ENCODE data around the gene HPGD.

GRCh38 chr4:174539571-174539970 lies 17.3 kb upstream of the HPGD start:
- TF ChIP-seq CTCF (IDR thresholded peaks at IDR 0.05; ENCODE audit: control extremely low read depth in 1 of 3, insufficient read depth in 1 of 3, low read depth in 1 of 3, low read length in 3 of 3) (no peak), RFX5 (IDR thresholded peaks at IDR 0.05; ENCODE audit: borderline replicate concordance, low read depth, low read length) (no peak), ATF2 (IDR thresholded peaks at IDR 0.05; ENCODE audit: low read length) (no peak), ATF3 (IDR thresholded peaks at IDR 0.05; ENCODE audit: insufficient read depth, low read depth, low read length) (no peak), SP2 (IDR thresholded peaks at IDR 0.05; ENCODE audit: low read length) (no peak), ASH2L (IDR thresholded peaks at IDR 0.05; ENCODE audit: low read length) (no peak), YY1 (IDR thresholded peaks at IDR 0.05; ENCODE audit: low read depth, low read length) (no peak), POLR2AphosphoS5 (IDR thresholded peaks at IDR 0.05; ENCODE audit: low read depth, low read length) (no peak), SUZ12 (IDR thresholded peaks at IDR 0.05; ENCODE audit: low read length) (no peak)
